ENCODE results near the gene NFAT5.

DNA sequence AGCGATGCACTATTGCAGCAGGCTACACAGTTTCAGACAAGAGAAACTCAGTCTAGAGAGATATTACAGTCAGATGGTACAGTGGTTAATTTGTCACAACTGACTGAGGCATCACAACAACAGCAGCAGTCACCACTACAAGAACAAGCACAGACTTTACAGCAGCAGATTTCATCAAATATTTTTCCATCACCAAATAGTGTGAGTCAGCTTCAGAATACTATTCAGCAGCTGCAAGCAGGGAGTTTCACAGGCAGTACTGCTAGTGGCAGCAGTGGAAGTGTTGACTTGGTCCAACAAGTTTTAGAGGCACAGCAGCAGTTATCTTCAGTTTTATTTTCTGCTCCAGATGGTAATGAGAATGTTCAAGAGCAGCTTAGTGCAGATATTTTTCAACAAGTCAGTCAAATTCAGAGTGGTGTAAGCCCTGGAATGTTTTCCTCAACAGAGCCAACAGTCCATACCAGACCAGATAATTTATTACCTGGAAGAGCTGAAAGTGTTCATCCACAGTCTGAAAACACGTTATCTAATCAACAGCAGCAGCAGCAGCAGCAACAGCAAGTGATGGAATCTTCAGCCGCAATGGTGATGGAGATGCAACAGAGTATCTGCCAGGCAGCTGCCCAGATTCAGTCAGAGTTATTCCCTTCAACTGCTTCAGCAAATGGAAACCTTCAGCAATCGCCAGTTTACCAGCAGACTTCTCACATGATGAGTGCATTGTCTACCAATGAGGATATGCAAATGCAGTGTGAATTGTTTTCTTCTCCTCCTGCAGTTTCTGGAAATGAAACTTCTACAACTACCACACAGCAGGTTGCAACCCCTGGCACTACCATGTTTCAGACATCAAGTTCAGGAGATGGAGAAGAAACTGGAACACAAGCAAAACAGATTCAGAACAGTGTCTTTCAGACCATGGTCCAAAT is 126.5 kb downstream of the NFAT5 start:
- TF ChIP-seq EZH2 (IDR thresholded peaks at IDR 0.05; ENCODE audit: borderline replicate concordance, low read depth, low read length, severe bottlenecking), result no peak
- TF ChIP-seq CTCF (IDR thresholded peaks at IDR 0.05; ENCODE audit: borderline replicate concordance, extremely low read depth, low read length, poor library complexity, severe bottlenecking), result no peak

Measured in DND-41 (cell line).